ENCODE results near the gene XYLT1.

Gene XYLT1

DNA sequence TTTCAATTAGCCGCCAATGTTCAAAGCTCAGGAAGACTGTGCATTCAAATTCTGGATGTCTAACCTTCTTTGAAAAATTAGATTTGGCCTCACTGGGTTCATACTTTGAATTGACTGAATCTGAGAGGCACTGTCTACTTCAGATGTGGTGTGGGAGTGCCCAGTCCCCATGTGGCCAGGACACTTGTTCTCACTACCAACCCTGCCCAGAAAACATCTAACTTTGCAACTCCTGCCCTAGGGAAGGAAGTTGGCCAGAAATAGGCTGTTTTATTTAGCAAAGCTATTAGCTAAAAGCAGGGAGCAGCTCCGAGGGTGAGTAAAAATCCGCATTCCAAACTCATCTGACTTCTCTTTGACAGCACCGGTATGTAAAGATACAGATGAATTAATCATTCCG, 86.3 kb downstream of the XYLT1 start:
- ChIA-PET CTCF (no interaction called here), POLR2A (ENCODE audit: low non-redundant PET) (no interaction called here)
- DNase-seq (ENCODE audit: low spot score), result no peak
- TF ChIP-seq, protein P1, sequence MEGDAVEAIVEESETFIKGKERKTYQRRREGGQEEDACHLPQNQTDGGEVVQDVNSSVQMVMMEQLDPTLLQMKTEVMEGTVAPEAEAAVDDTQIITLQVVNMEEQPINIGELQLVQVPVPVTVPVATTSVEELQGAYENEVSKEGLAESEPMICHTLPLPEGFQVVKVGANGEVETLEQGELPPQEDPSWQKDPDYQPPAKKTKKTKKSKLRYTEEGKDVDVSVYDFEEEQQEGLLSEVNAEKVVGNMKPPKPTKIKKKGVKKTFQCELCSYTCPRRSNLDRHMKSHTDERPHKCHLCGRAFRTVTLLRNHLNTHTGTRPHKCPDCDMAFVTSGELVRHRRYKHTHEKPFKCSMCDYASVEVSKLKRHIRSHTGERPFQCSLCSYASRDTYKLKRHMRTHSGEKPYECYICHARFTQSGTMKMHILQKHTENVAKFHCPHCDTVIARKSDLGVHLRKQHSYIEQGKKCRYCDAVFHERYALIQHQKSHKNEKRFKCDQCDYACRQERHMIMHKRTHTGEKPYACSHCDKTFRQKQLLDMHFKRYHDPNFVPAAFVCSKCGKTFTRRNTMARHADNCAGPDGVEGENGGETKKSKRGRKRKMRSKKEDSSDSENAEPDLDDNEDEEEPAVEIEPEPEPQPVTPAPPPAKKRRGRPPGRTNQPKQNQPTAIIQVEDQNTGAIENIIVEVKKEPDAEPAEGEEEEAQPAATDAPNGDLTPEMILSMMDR (conservative IDR thresholded peaks at IDR 0.05; ENCODE audit: low read depth), result no peak
- no peak overlapping the region for H3K27ac ChIP-seq

DNA sequence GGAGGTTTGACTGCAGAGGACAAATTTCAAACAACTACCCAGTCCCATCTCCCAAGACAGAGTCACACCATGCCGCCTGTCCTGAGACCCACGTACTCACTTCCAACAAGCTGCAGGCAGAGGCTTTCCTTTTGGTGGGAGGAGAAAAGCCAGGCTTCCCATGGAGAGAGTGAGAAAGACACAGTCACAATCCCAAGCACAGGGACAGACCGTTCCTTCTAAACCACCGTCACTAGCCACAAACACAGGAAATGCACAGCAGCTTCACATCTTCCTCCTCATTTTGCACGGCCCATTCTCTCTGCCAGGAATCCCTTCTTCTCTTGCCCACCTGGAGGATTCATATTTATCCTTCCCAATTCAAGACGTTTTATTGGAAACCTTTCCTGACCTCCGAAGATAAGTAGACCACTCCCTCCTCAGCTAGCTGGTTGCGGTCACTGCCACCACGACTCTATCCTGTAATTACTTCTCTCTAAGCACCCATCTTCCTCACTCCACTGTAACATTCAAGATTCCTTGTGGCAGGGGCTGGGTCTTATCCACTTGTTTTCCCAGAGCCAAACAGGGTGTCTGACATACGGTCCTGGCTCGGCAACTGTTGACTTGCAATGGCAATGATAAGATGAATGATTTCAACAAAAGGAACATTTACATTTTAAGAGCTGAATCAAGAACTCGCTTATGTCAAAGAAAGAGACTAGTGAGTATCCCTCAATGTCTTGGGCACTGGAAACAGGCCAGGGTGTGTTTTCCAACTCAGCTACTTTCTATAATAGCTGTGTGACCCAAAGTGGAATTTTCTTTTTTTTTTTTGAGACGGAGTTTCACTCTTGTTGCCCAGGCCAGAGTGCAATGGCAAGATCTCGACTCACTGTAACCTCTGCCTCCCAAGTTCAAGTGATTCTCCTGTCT, 87.6 kb downstream of the XYLT1 start:
- CTCF ChIA-PET, result interaction anchor here (0.6 kb wide), 1 partner anchor 13 kb away, joined by 3 read pairs; no protein-coding TSS in a partner anchor
- POLR2A ChIA-PET (ENCODE audit: low non-redundant PET), result no interaction called here
- no peak for DNase-seq (ENCODE audit: low spot score)
- TF ChIP-seq, protein P1 (conservative IDR thresholded peaks at IDR 0.05; ENCODE audit: low read depth), result no peak
- H3K27ac ChIP-seq, result no peak overlapping the region

DNA sequence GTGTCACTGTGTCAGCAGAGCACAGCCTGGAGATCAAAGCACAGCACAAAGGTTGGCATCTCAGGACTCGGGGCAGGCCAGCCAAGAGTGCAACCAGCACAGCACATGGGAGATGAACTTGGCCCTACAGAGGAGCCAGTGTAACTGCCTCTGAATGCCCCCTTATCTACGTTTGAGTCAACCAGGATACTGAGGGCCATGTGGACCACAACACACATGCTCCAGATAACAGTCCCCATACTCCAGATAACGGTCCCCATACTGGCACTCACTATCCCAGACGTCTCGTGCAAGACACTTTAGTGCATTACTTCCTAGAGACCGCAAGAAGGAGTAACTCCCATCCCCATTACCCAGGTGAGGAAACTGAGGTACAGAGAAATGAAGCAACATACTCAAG, 88.2 kb downstream of the XYLT1 start:
- TF ChIP-seq, protein P1 (conservative IDR thresholded peaks at IDR 0.05; ENCODE audit: low read depth), result no peak
- H3K27ac ChIP-seq, result no peak overlapping the region
- ChIA-PET CTCF (no interaction called here), POLR2A (ENCODE audit: low non-redundant PET) (no interaction called here)
- DNase-seq (ENCODE audit: low spot score), result no peak

DNA sequence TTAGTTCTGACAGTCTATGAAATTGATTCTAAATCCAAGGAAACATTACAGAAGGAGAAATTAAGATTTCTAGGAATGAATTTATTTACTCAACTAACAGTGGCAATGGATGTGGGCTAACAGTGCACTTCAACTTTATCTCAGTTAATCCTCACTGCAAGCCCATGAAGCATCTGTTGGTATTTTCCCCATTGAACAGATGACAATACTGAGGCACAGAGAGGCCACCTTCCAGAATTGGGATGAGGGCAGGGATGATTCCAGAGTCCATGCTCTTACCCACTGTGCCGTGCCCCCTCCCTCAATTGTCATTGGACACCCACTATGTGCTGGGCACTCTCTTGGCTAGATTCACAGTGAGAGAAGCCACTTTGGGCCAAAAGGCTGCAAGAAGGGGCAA, 89.0 kb downstream of the XYLT1 start:
- POLR2A ChIA-PET (ENCODE audit: low non-redundant PET), result no interaction called here
- DNase-seq (ENCODE audit: low spot score), result no peak
- no peak overlapping the region for H3K27ac ChIP-seq
- CTCF ChIA-PET, result no interaction called here
- TF ChIP-seq, protein P1 (conservative IDR thresholded peaks at IDR 0.05; ENCODE audit: low read depth), result no peak

DNA sequence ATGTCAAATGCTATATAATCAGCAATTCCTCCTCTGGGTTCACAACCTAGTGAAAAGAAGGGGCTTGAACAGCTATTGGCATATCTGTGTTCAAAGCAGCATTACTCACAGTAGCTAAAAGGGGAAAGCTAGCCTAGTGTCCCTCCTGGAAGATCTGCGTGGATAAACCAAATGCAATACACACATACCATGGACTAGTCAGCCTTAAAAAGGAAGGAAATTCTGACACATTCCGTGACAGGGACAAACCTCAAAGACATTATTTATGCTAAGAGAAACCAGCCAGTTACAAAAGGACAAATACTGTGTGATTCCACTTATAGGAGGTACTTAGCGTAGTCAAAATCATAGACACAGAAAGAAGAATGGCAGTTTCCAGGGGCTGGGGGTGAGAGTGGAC, 90.1 kb downstream of the XYLT1 start:
- DNase-seq (ENCODE audit: low spot score), result no peak
- ChIA-PET CTCF (no interaction called here), POLR2A (ENCODE audit: low non-redundant PET) (no interaction called here)
- TF ChIP-seq, protein P1 (conservative IDR thresholded peaks at IDR 0.05; ENCODE audit: low read depth), result no peak
- H3K27ac ChIP-seq, result no peak overlapping the region

DNA sequence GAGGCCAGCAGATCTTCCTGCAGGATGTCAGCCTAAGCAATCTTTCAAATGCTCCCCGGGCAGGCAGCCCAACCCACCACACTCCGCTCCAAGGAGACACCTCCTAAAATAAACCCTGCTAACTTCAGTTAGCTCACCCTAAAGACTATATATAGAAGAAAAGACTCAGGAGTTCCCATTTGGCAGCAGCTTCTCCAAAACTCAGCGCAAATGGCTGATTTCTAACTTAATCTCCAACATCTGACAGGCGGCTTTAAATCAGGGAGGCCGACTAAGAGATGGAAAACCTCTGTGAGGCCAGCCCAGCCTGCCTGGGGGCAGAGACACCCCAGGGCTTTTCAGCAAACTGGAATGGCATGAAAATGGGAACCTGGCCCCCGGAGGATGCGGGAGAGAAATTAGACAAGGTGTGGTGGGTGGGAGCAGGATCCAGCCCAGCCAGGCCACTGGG, 91.6 kb downstream of the XYLT1 start:
- no peak overlapping the region for H3K27ac ChIP-seq
- ChIA-PET CTCF (no interaction called here), POLR2A (ENCODE audit: low non-redundant PET) (no interaction called here)
- TF ChIP-seq, protein P1 (conservative IDR thresholded peaks at IDR 0.05; ENCODE audit: low read depth), result no peak
- DNase-seq (ENCODE audit: low spot score), result no peak
